GM19438 (cell line): ENCODE measurements around the gene PTPRD.

Source experiments
- ATAC-seq: cut with Tn5 transposase; IDR thresholded peaks from one replicate; pipeline ENCODE4 v1.9.1; 2021; ENCODE audit warnings: low read depth; ENCODE audit not compliant: unreplicated experiment

PTPRD gene

GRCh38 chr9:8895106-8895860 is 1717.5 kb downstream of the PTPRD start:
- ATAC-seq, result no peak

- no peak for ATAC-seq
These were observed 1722.1 kb downstream of the PTPRD start for GRCh38 chr9:8890695-8891094.

DNA sequence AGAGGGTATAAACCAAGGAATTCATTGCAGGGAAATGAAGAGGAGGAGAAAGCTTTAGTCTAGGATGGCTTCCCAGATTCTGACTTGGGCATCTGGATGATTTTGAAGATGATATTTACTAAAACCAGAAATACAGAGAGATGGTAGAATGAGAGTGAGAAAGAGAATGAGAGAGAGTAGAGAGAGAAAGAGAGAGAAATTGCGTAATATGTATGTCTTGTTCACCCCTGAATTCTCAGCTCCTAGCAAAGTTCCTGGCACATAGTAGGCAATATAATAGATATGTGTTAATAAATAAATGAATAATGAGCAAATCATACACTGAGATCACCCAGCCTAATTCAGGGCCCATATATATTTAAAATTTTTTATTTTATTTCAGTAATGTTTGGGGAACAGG is 1723.7 kb downstream of the PTPRD start:
- ATAC-seq, result no peak

DNA sequence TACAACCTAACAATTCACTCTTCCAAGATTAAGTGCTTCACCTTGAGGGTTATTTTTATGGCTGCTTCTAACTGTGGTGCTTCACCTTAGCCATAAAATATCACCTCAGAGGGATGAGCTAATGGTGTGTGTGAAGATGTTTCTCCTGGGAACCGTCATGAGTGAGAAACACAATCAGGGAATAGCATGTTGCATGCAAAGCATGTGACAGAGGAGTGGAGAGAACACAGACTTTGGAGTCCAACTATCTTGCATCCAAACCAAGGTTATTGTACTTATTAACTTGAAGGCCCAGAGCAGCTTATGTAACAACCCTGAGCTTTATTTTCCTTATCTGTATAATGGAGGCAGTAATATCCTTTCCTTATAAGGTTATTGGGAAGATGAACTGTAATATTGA is 1724.2 kb downstream of the PTPRD start:
- ATAC-seq, result no peak

- no peak for ATAC-seq
These were observed 1725.4 kb downstream of the PTPRD start for GRCh38 chr9:8887369-8887768.

- no peak for ATAC-seq
These were observed 1729.5 kb downstream of the PTPRD start for GRCh38 chr9:8883321-8883720.

GRCh38 chr9:8880060-8880459 is 1732.7 kb downstream of the PTPRD start:
- no peak for ATAC-seq

DNA sequence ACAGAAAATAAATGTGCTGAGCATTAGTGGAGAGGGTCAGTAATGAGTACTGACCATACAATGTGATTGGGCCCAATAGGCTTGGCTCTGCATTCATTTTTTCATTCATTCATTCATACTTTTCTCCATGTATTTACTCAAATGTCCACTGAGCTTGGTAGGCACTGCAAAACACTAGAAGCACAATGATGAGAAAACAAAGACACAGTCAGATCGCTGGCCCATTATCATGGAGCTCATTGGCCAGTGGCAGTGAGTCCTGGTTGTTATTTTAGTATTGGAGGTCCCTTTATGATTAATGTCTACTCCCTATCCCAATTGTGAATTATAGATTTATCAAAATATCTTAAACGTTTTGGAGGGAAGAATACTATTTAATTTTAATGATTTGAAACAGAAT is 1733.5 kb downstream of the PTPRD start:
- no peak for ATAC-seq

DNA sequence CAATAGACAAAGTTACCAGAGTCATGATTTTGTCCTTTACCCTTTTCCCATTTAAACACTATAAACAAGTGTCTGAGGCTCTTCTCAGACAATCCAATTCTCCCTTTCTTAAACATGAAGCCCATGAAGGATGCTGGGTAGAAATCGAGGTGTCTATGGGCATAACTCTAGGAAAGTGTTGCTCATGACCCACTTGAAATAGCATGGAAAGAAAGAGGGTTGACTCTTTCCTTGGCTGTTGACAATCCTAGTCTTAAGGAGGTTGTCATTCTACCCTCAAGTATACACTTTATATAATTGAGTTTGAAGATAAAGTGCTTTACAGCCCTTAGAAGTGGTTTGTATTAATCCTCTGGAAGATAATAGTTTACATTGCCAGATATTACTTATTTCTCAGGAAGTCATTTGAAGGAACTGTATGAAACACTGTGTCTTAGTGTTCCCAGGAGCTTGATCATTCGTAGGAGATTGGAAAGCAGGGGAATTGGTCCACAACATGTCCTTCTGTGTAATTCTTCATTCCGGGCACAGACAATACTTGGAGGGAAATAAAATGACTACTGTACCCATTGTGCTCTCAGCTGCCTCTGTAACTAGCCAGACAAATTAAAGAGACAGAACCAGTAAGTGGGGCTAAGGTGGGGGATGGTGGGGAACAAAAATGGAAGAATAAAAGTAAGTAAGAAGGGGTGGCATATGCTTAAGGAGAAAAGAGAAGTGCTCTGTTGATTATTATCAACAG is 1734.9 kb downstream of the PTPRD start:
- ATAC-seq, result no peak

DNA sequence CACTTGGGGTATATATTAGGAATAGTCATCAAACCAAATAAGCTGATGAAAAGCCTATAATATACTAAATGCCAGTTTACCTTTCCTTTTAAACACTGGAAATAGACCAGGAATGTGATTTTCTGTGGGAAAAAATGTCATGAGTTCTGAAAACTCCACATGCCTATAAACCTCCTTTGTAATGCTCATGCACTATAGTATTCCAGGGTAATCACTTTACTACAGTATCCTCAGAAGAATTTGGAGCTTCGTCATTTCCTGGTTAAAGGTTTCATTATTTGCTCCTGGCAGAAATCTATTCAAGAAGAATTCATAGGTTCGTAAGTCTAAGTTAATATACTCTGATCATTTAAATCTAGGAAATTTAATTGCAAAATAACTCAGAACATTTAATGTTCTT is 1736.5 kb downstream of the PTPRD start:
- no peak for ATAC-seq

DNA sequence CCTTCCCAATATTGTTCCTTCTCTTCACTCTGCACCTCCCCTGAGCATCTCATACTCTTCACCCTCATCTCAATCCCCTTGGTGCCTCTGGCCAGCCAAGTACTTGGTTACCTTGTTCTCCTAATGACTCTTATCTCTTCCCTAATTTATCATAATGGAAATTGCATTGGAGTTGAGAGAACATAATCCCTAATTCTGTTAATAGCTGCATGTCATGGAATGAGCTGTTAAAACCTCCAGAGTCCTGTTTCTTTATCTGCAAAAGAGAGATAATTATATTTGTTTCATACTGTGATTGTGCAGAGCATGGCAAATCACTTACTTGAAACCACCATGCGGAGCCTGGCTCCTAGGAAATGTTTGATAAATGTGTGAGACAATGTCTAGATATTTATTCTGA is 1738.3 kb downstream of the PTPRD start:
- no peak for ATAC-seq

- ATAC-seq, result no peak
These were observed 1740.0 kb downstream of the PTPRD start for GRCh38 chr9:8872802-8873201.

DNA sequence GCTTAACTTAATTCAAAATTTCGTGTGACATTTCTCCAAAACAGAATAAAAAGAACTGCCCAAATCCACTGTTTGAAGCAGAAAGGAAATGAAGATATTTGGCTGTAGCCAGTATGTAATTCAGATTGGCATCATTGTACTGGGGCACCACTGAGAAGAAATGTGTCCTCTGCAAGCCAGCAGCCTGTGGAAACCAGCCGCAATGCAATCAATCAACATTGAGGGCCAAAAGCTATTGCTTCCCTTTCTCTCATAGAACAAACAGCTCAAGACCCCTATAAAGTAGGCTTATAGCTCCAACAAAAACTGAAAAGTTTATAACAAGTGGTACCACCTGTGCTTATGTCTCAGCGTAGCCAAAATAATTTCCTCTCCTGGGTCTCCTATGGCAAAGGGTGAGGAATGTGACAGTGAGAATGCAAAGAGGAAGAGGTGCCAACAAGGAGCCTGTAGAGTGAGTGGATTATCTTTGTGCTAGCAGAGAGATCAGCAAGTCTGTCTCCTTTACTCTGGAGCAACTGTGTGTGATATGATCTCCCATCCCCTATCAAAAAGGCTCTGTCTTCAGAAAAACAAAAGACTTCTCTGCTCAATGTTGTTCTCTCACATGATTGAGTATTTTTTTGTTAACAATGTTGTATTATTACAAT is 1740.9 kb downstream of the PTPRD start:
- no peak for ATAC-seq

- ATAC-seq, result no peak
These were observed 1741.4 kb downstream of the PTPRD start for GRCh38 chr9:8871396-8871795.

- no peak for ATAC-seq
These were observed 1743.0 kb downstream of the PTPRD start for GRCh38 chr9:8869812-8870211.

DNA sequence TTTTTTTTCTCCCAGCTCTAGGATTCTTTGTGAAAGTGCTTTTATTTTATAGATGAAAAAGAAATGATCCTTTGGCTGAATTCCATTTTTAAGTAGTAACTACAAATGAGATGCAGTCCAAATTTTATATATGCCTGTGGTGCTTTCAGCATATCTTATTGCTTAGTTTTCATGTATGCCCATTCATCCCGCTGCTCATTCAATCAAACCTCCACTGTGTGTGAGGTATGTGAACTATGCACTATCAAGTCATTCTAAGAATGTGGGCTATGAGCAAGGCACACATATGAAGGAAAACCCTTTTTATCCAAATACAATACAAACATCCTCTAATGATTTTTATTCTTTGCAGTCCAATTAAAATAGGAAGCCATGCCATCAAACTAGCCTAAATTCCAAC is 1744.2 kb downstream of the PTPRD start:
- ATAC-seq, result no peak

- ATAC-seq, result no peak
These were observed 1745.7 kb downstream of the PTPRD start for GRCh38 chr9:8867148-8867547.

DNA sequence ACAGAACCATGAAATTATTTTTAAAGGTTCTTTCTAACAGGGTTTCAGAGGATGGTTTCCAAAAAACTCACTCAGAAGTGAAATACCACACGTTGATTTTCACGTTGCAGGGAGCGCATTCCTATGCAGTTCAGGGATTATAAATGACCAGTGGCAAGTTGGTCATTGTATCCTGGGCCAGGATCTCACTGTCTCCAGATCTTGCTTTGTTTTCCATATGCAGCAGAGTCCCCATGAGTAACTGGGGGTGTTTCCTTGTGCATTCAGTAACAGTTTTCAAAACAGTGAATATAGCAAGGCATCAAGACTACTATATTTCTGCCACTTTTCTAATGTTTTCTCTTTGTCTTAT is 1748.3 kb downstream of the PTPRD start:
- no peak for ATAC-seq

- ATAC-seq, result no peak
These were observed 1748.8 kb downstream of the PTPRD start for GRCh38 chr9:8863886-8864544.

DNA sequence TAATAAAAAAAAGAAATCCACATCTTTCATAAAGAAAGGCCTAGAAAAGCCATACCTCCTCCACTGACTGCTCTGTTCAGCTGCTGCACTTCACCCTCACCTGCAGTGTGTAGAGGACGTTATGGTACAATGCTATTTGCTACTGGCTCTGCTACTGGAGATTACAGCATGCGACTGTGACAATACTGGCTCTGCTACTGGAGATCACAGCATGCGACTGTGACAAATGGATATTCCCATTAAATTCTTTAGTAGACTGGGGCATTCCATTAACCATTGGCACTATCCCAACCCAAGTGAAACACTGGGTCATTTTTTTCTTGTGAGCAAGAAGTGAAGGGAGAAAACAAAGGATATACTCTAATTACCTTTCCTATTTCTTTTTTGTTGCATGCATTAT is 1749.7 kb downstream of the PTPRD start:
- ATAC-seq, result no peak

DNA sequence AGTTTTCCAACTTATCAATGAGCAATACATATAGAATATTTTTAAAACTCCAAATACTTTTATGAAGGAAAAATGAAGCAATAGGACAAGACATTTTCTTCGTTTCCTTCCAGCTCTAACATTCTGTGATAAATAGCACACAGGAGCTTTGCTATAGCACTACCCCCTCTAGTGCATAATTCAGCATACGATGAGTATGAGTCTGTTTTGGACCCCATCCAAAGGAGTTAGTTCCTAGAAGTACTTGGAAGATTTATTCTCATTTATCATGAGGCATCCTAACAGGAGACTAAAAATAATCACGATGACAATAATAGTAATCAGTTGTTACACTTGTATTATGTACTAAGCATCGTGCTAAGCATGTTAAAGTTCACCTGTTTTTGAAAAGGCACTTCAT is 1751.9 kb downstream of the PTPRD start:
- ATAC-seq, result no peak
